Coronary artery (tissue), 2 donors: Measurements from ENCODE around the gene ABCA9.

Experiments
- DNase-seq: peaks from one replicate; pipeline ENCODE4 v3.0.0-alpha.2; 2017; ENCODE audit warnings: low spot score
- H3K27ac ChIP-seq, 2 donors: fragments of 200-600 bp; sonication (generic); one replicate each; pipeline ENCODE4 v1.5.1; 2016 to 2019
- H3K4me3 ChIP-seq: fragments of 200-600 bp; sonication (generic); 2 replicates; pipeline ENCODE4 v1.5.1; 2016; ENCODE audit warnings: mild to moderate bottlenecking, moderate library complexity
- CTCF ChIP-seq: fragments of 200-600 bp; sonication (generic); IDR thresholded peaks from one replicate; pipeline ENCODE4 v1.5.1; 2019; ENCODE audit warnings: antibody characterized with exemption

ABCA9 gene

DNA sequence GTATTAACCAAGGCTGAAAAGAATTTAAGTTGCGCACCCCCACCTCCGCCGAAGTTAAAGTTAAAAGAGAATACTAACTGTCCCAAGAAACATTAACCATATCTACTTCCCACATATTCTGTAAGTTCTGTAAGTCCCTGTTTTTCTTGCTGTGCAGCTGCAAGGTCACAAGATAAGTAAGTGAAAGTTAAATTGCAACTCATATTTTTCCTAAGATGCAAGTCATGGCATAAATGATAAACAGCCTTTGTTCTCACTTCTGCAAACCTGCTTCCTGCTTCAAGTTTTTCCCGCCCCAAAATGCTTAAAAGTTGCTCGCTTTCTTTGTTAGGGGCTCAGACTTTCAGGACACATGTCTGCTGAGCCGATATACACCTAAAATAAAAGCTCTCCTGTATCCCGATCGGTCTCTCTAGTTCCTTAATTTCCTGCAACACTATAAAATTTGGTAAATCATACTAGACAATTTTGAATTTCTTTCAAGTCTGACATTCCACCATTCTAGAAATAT is 32.6 kb upstream of the ABCA9 start:
- no peak overlapping the region for H3K27ac ChIP-seq
- H3K4me3 ChIP-seq: no peak overlapping the region
- DNase-seq: no peak
- TF ChIP-seq CTCF: no peak

DNA sequence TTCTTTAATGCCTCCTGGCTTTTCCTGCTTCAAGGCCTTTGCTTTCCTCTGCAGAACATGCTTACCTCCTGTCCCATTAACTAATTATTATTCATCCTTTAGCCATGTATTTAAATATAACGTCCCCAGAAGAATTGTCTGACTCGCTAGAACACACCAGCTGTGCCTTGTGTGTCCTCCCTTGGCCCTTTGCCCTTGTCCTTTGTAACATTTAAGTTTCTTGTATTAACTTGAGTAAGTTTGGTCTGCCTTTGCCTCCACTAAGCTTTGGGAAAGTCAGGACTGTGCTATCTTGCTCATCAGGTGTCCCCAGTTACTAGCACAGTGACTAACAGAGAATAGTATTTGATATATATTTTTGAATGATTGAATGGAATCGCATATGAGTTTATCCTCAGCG is 29.6 kb upstream of the ABCA9 start:
- Histone ChIP-seq H3K4me3 (no peak overlapping the region), H3K27ac (no peak overlapping the region)
- no peak for TF ChIP-seq CTCF
- no peak for DNase-seq

- TF ChIP-seq CTCF: no peak
- H3K4me3 ChIP-seq: no peak overlapping the region
- no peak for DNase-seq
- no peak overlapping the region for H3K27ac ChIP-seq
These were observed 28.0 kb upstream of the ABCA9 start for GRCh38 chr17:69088643-69089200.

DNA sequence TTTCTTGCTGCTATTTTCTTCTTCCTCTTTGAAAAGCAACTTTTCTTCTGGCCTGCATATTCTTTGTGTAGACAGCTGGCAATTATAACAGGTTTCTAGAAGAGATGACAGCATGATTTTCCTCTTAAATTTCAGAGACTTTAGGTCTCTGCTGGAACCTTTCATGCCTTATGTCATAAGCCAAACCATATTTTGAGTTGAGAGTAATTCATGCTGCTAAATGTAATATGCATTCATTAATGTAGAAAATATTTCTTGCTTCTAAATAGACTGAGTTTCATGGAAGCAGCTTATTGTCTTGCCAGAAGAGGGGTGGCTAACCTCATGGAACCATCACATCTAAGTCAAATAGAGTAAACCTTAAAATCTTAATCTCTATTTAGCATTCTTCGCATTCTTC is 25.9 kb upstream of the ABCA9 start:
- no peak overlapping the region for H3K27ac ChIP-seq
- H3K4me3 ChIP-seq: no peak overlapping the region
- DNase-seq: no peak
- no peak for TF ChIP-seq CTCF

GRCh38 chr17:69084911-69085310 is 24.2 kb upstream of the ABCA9 start:
- no peak for DNase-seq
- no peak overlapping the region for H3K4me3 ChIP-seq
- no peak overlapping the region for H3K27ac ChIP-seq
- TF ChIP-seq CTCF: no peak

GRCh38 chr17:69082696-69083095 is 22.0 kb upstream of the ABCA9 start:
- TF ChIP-seq CTCF: no peak
- Histone ChIP-seq H3K27ac (no peak overlapping the region), H3K4me3 (no peak overlapping the region)
- DNase-seq: no peak

GRCh38 chr17:69078864-69079263 is 18.1 kb upstream of the ABCA9 start:
- no peak for TF ChIP-seq CTCF
- Histone ChIP-seq H3K4me3 (no peak overlapping the region), H3K27ac (no peak overlapping the region)
- DNase-seq: no peak
